ENCODE results near the gene IMMP2L.

Gene IMMP2L

GRCh38 chr7:111105269-111105668, 457.0 kb downstream of the IMMP2L start:
- no peak for DNase-seq (ENCODE audit: low read depth)
- H3K4me3 ChIP-seq (ENCODE audit: low read depth, low read length): no peak overlapping the region
- TF ChIP-seq CTCF (IDR thresholded peaks at IDR 0.05; ENCODE audit: insufficient read depth, low read depth, low read length, missing control alignments): no peak

GRCh38 chr7:111104710-111105109, 457.6 kb downstream of the IMMP2L start:
- TF ChIP-seq CTCF (IDR thresholded peaks at IDR 0.05; ENCODE audit: insufficient read depth, low read depth, low read length, missing control alignments): no peak
- no peak overlapping the region for H3K4me3 ChIP-seq (ENCODE audit: low read depth, low read length)

GRCh38 chr7:111103678-111104274, 458.5 kb downstream of the IMMP2L start:
- TF ChIP-seq CTCF (IDR thresholded peaks at IDR 0.05; ENCODE audit: insufficient read depth, low read depth, low read length, missing control alignments): no peak
- no peak overlapping the region for H3K4me3 ChIP-seq (ENCODE audit: low read depth, low read length)
- no peak for DNase-seq (ENCODE audit: low read depth)

More at GRCh38 chr7:111104710-111105109, 457.6 kb downstream of the IMMP2L start:
- no peak for DNase-seq (ENCODE audit: low read depth)

- no peak for TF ChIP-seq CTCF (IDR thresholded peaks at IDR 0.05; ENCODE audit: insufficient read depth, low read depth, low read length, missing control alignments)
- no peak overlapping the region for H3K4me3 ChIP-seq (ENCODE audit: low read depth, low read length)
- no peak for DNase-seq (ENCODE audit: low read depth)
Observed at GRCh38 chr7:111103136-111103535, 459.2 kb downstream of the IMMP2L start.

- no peak for TF ChIP-seq CTCF (IDR thresholded peaks at IDR 0.05; ENCODE audit: insufficient read depth, low read depth, low read length, missing control alignments)
- DNase-seq (ENCODE audit: low read depth): no peak
- H3K4me3 ChIP-seq (ENCODE audit: low read depth, low read length): no peak overlapping the region
Observed at GRCh38 chr7:111101856-111102646, 460.2 kb downstream of the IMMP2L start.

- no peak for TF ChIP-seq CTCF (IDR thresholded peaks at IDR 0.05; ENCODE audit: insufficient read depth, low read depth, low read length, missing control alignments)
- no peak for DNase-seq (ENCODE audit: low read depth)
- no peak overlapping the region for H3K4me3 ChIP-seq (ENCODE audit: low read depth, low read length)
Observed at GRCh38 chr7:111098926-111099250, 463.4 kb downstream of the IMMP2L start.
